ENCODE data around the gene CARD19. TPM values are rescaled to one million over a fixed set of nuclear protein-coding genes. Genes with fewer than 3 reads are reported as not detected.

Gene CARD19
- total and polyA plus RNA-seq, 9 of the 15 experiments (the other 6 are each of a cell fraction or from before 2014, with no cell fraction given): 0.90 to 34.9 (median 14.6) TPM

DNA sequence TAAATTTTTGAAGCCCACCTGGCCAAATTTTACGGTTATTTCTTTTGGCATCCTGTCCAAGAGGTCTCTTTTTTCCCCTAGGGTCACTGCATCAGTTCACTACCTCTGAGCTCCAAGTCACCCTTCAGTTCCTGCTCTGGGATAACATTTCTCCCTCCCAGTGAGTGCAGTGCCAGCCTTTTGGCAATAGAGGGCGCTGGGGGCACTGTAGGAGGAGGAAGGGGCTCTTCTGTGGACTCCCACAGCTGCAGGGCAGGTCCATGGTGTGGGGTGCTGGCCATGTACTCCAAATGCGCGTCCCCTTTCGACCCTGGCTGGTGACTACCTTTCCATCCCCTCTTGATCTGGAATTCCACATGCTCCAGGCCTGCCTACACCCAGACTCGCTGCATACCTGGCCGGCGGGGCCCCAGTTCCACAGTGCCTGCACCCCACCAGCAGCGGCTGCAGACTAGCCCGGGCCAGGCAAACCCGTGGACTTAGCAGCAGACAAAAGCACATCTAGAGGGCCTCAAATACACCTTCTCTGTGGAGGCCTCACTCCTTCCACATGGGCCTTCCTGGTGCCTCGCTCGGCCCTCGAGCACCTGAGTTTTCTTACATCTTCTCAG, 58.4 kb downstream of the CARD19 start (continued):
- TF ChIP-seq MAZ (CRISPR knock-in tag; conservative IDR thresholded peaks at IDR 0.05 in 1 of 2, IDR thresholded peaks at IDR 0.05 in 1 of 2): 0 out of 4 replicates have a peak, but pooled peaks of 1 of the 2 experiments have one; percentile 40
- peak; percentile 54 for TF ChIP-seq SMC3 (conservative IDR thresholded peaks at IDR 0.05; ENCODE audit: insufficient read depth, low read depth, low read length)
- TF ChIP-seq ZNF274 (IDR thresholded peaks at IDR 0.05; ENCODE audit: borderline replicate concordance, low read depth, low read length): no peak
- TF ChIP-seq KLF16 (IDR thresholded peaks at IDR 0.05): peak; percentile 18; the same call in 1 of the 2 replicates
- no peak for TF ChIP-seq BDP1 (IDR thresholded peaks at IDR 0.05; ENCODE audit: insufficient read depth, insufficient read length)
- no peak for TF ChIP-seq POLR2G (IDR thresholded peaks at IDR 0.05; ENCODE audit: low read depth, low read length)

DNA sequence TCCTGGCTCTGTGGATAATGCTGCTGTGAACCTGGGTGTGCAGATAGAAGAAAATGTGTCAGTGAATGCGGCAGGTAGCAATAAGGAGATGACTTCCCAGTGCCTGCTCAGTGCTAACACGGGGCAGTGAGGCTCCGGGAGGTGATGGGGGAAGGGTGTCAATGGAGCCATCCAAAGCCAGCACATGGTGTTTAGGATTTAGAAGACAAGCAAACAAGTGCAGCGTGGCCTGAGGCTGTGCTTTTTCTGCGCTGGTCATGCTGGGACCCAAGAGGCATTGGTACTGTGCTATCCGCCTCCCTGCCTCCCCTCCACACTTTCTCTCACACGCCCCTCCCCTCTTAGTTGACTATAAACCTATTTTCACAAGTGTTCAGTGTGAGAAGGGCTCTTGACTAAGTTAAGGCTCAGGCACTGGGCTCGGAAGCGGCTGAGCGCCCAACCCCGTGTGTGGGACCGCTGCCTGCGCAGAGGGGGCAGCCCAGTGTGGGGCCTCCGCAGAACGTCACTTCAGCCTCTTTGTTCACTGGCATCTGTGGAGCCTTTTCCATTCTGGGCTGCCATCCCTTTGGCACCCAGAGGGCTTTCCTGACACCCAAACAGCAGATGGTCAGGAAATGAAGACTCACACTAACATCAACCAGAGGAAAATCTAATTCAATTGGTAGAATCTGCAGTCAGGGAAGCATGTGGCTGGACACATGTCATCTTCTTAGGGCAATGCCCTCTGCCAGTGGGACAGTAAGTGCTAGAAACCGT, 59.9 kb downstream of the CARD19 start:
- 42% methylated on average over 14 of the region's 16 CpGs for WGBS (ENCODE audit: insufficient coverage, low coverage, missing lambda C conversion rate)
- TF ChIP-seq CBFA2T3 (IDR thresholded peaks at IDR 0.05) (peak; percentile 30; the same call in 1 of the 2 replicates), HLTF (IDR thresholded peaks at IDR 0.05) (no peak), EZH2 (IDR thresholded peaks at IDR 0.05; ENCODE audit: borderline replicate concordance, low read depth, low read length) (no peak), FOXJ3 (CRISPR knock-in tag; IDR thresholded peaks at IDR 0.05) (no peak), ZNF280A (IDR thresholded peaks at IDR 0.05; ENCODE audit: low read depth, partially characterized antibody) (no peak), BCL6 (CRISPR knock-in tag; IDR thresholded peaks at IDR 0.05) (no peak), ZBTB43 (CRISPR knock-in tag; IDR thresholded peaks at IDR 0.05) (no peak)
- no peak for DNase-seq (ENCODE audit: extremely low read depth in 1 of 4, low spot score in 3 of 4)
- H3K4me3 ChIP-seq: no peak overlapping the region
- H3K4me1 ChIP-seq (replicated peaks in 1 of 2; ENCODE audit: control insufficient read depth in 2 of 2, insufficient read depth in 2 of 2, low read length in 2 of 2): peaks cover 0 to 12% of the 10 kb centered on the region in 2 experiments; a peak in 2 of 5 replicates
- H3K4me2 ChIP-seq (ENCODE audit: insufficient read depth, low read length): no peak overlapping the region; the same call in 1 of the 2 replicates
- no peaks in the 10 kb centered on the region for H3K79me2 ChIP-seq (ENCODE audit: control insufficient read depth, insufficient read depth, low read length)
- H3K27me3 ChIP-seq (ENCODE audit: control insufficient read depth in 2 of 2, insufficient read depth in 2 of 2, low read length in 2 of 2): peaks cover 4 to 16% of the 10 kb centered on the region in 2 experiments; a peak in 3 of 5 replicates
- CTCF ChIA-PET (ENCODE audit: low intra/inter-chr PET ratio): no interaction called here
- intact Hi-C loops (cut with micrococcal nuclease): no loop called here
- FAIRE-seq: no peak
- no peak overlapping the region for H2AFZ ChIP-seq (ENCODE audit: low read depth, low read length)
- no peak for ATAC-seq
- H3K9ac ChIP-seq (ENCODE audit: insufficient read depth in 1 of 2, low read depth in 2 of 2, low read length in 2 of 2): no peak overlapping the region
- no peaks in the 10 kb centered on the region for H3K9me1 ChIP-seq (ENCODE audit: control insufficient read depth, insufficient read depth, low read length)
- no TSS peak for BruUV-seq (replicated peaks)
- H3K27ac ChIP-seq (ENCODE audit: extremely low read depth, low read depth, low read length): no peak overlapping the region
- H4K20me1 ChIP-seq (replicated peaks; ENCODE audit: control insufficient read depth, insufficient read depth, low read length): 0 out of 2 replicates have a peak, but pooled peaks cover 8% of the 10 kb centered on the region
- H3K36me3 ChIP-seq (ENCODE audit: control insufficient read depth, insufficient read depth, low read length): no peaks in the 10 kb centered on the region
- in situ Hi-C loops (cut with MboI): no loop called here
- POLR2A ChIA-PET: no interaction called here
- no peaks in the 10 kb centered on the region for H3K9me3 ChIP-seq (replicated peaks; ENCODE audit: control insufficient read depth, insufficient read depth, low read depth, low read length)

Data from K562 (cell line).